ENCODE measurements around the gene ACOT13. TPM values are rescaled to one million over a fixed set of nuclear protein-coding genes. Genes with fewer than 3 reads are reported as not detected.

Gene ACOT13
- total RNA-seq, 1 experiment from 2014 or later: 33.5 TPM

DNA sequence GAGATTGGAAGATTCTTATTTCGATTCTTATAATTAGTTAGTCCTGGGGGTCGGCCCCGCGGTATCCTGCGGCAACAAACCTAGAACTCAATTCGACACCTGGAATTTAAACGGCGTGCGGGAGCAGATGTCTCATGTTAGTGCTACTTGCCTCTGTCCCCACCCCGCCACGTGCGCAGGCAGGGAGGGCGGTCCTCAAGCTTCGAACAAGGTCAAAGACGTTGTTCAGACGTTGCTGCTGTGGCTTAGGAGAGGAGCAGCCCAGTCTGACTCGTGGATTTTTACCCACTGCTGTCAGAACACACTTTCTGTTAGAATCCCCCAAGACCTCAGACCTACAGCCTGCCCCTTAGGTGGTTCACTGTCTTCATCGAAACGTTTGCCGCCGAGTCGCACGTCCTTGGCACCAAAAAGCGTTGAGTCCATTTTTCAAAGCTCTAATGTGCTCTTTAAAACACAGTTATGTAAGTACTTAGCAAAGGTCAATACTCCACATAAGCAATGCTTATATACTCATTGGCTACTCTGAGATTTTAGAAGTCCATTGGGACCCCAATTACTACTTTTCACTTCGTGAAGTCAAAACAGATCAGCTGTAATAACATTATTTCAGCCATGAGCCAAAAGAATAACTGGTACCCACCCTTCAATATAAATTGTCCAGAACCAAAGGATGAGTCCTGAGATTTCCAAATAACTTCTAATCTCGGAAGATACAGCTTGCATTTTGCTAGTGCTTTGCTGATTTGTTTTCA lies 54.8 kb downstream of the ACOT13 start:
- Histone ChIP-seq H3K27me3 (ENCODE audit: insufficient read depth, low read length) (no peaks in the 10 kb centered on the region), H3K9me2 (ENCODE audit: insufficient read depth) (no peaks in the 10 kb centered on the region), H3K27ac (ENCODE audit: low read depth, low read length) (peak overlapping the region; percentile 95), H3K9me3 (ENCODE audit: control insufficient read depth in 1 of 2, insufficient read depth in 1 of 2, low read depth in 1 of 2, low read length in 2 of 2) (no peaks in the 10 kb centered on the region), H4K20me1 (ENCODE audit: insufficient read depth) (peaks cover 6% of the 10 kb centered on the region; the same call in 1 of the 2 replicates), H3K4me3 (replicated peaks in 1 of 2; ENCODE audit: low read depth in 1 of 2, low read length in 2 of 2) (peak overlapping the region; percentile 39 to 47), H2AFZ (ENCODE audit: low read depth, low read length, poor library complexity, severe bottlenecking) (no peak overlapping the region), H3K36me3 (ENCODE audit: control insufficient read depth in 1 of 2, insufficient read depth in 2 of 2, low read length in 2 of 2) (peaks cover 8 to 19% of the 10 kb centered on the region in 2 experiments; a peak in 2 of 4 replicates), H3K4me1 (ENCODE audit: control insufficient read depth in 1 of 2, insufficient read depth in 2 of 2, low read length in 2 of 2) (peaks cover 16 to 30% of the 10 kb centered on the region in 2 experiments; a peak in 3 of 4 replicates), H3K79me2 (ENCODE audit: insufficient read depth, low read length) (peaks cover 38% of the 10 kb centered on the region), H3K4me2 (ENCODE audit: low read length) (peak overlapping the region; percentile 90), H3K9ac (ENCODE audit: low read length) (peak overlapping the region; percentile 63)
- intact Hi-C loops (cut with micrococcal nuclease): loop anchor here (1.0 to 5.0 kb wide), 2 partner anchors 22 to 46 kb away; no protein-coding TSS in a partner anchor
- ATAC-seq: peak; percentile 58
- POLR2A ChIA-PET: interaction anchor here (0.6 to 1.1 kb wide), 3 partner anchors 15 to 22 kb away, joined by 3 to 5 read pairs (median 3); no protein-coding TSS in a partner anchor
- RAD21 ChIA-PET (ENCODE audit: low non-redundant PET in 1 of 2, low total read pairs in 2 of 2, uncharacterized antibody in 2 of 2, unreplicated experiment in 2 of 2): no interaction called here
- DNase-seq (ENCODE audit: low read depth, low spot score): no peak
- CTCF ChIA-PET: interaction anchor here (2.1 kb wide), 1 partner anchor 296 kb away, joined by 5 read pairs; no protein-coding TSS in a partner anchor
- BruUV-seq (replicated peaks): TSS peak; percentile 97
- TF ChIP-seq, protein P1, sequence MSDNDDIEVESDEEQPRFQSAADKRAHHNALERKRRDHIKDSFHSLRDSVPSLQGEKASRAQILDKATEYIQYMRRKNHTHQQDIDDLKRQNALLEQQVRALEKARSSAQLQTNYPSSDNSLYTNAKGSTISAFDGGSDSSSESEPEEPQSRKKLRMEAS (IDR thresholded peaks at IDR 0.05): peak; percentile 99
- TF ChIP-seq SRF (IDR thresholded peaks at IDR 0.05; ENCODE audit: low read depth): no peak
- TF ChIP-seq ATF3 (IDR thresholded peaks at IDR 0.05): no peak
- no peak for TF ChIP-seq ZFX (IDR thresholded peaks at IDR 0.05)
- TF ChIP-seq EZH2 (IDR thresholded peaks at IDR 0.05): no peak
- no peak for TF ChIP-seq RAD21 (IDR thresholded peaks at IDR 0.05; ENCODE audit: low read depth)
- TF ChIP-seq, protein P2, sequence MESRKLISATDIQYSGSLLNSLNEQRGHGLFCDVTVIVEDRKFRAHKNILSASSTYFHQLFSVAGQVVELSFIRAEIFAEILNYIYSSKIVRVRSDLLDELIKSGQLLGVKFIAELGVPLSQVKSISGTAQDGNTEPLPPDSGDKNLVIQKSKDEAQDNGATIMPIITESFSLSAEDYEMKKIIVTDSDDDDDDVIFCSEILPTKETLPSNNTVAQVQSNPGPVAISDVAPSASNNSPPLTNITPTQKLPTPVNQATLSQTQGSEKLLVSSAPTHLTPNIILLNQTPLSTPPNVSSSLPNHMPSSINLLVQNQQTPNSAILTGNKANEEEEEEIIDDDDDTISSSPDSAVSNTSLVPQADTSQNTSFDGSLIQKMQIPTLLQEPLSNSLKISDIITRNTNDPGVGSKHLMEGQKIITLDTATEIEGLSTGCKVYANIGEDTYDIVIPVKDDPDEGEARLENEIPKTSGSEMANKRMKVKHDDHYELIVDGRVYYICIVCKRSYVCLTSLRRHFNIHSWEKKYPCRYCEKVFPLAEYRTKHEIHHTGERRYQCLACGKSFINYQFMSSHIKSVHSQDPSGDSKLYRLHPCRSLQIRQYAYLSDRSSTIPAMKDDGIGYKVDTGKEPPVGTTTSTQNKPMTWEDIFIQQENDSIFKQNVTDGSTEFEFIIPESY (IDR thresholded peaks at IDR 0.05; ENCODE audit: extremely low read depth, insufficient replicate concordance, low read length): no peak
- TF ChIP-seq POLR2AphosphoS5 (IDR thresholded peaks at IDR 0.05; ENCODE audit: low read depth, low read length): peak; percentile 69
- TF ChIP-seq REST (IDR thresholded peaks at IDR 0.05; ENCODE audit: low read depth): no peak
- no peak for TF ChIP-seq POLR2A (IDR thresholded peaks at IDR 0.05; ENCODE audit: borderline replicate concordance, extremely low read depth, insufficient read depth, insufficient read length)
- no peak for TF ChIP-seq TCF7L2 (IDR thresholded peaks at IDR 0.05; ENCODE audit: borderline replicate concordance, extremely low read depth, insufficient read depth, insufficient read length)
- TF ChIP-seq CTCF (IDR thresholded peaks at IDR 0.05 in 2 of 3, conservative IDR thresholded peaks at IDR 0.05 in 1 of 3; ENCODE audit: borderline replicate concordance in 1 of 3, insufficient read depth in 1 of 3, low read depth in 2 of 3, low read length in 2 of 3): no peak
- no peak for TF ChIP-seq SIN3A (IDR thresholded peaks at IDR 0.05; ENCODE audit: low read depth)
- no peak for TF ChIP-seq FOSL1 (IDR thresholded peaks at IDR 0.05; ENCODE audit: low read depth)
- TF ChIP-seq YY1 (IDR thresholded peaks at IDR 0.05; ENCODE audit: extremely low read depth, insufficient replicate concordance, low read depth, low read length): no peak
- TF ChIP-seq JUND (IDR thresholded peaks at IDR 0.05): no peak
- no peak for TF ChIP-seq CEBPB (IDR thresholded peaks at IDR 0.05; ENCODE audit: low read depth)
- TF ChIP-seq ELF1 (IDR thresholded peaks at IDR 0.05; ENCODE audit: borderline replicate concordance, low read depth): no peak; the same call in 1 of the 2 replicates
- TF ChIP-seq SP1 (IDR thresholded peaks at IDR 0.05; ENCODE audit: low read depth): no peak
